Ovary (tissue), 3 donors: ENCODE results near the gene DDX20.

Experiments used
- CTCF ChIP-seq, 3 donors: fragments of 450-650 bp in 2 of 3; fragments of 200-600 bp in 1 of 3; IDR thresholded peaks; one replicate each; pipeline versions ENCODE4 v1.5.1 to v1.8.0; 2016 to 2022; ENCODE audit warnings: antibody characterized with exemption in 3 of 3, mild to moderate bottlenecking in 1 of 3
- EP300 ChIP-seq: sonication (generic); formaldehyde crosslinking; IDR thresholded peaks from one replicate; pipeline ENCODE4 v1.6.1; 2017; ENCODE audit warnings: antibody characterized with exemption
- donor health status: DM: no; HTN: no; CAD: no.

GRCh38 chr1:111735858-111736544, 19.7 kb upstream of the DDX20 start:
- TF ChIP-seq EP300 (no peak), CTCF (IDR thresholded peaks at IDR 0.05) (no peak)
